Panc1 (cell line): ENCODE data around the gene SMIM13. TPM values are rescaled to one million over a fixed set of nuclear protein-coding genes. Genes with fewer than 3 reads are reported as not detected.

ENCODE experiments used
- ATAC-seq: fragments of 200-7000 bp; cut with Tn5 transposase; 2 replicates; pipeline ENCODE4 v1.9.1; 2020; ENCODE audit warnings: mild to moderate bottlenecking, moderate library complexity
- BruUV-seq: library from RNA; stranded (reverse); fragments of 400-500 nt; replicated peaks from 2 replicates; lab custom pipeline; 2021; lab: Mats Ljungman, UMichigan
- CTCF ChIA-PET: fragments of 300-600 bp; sonication (Branson Sonifier 250); formaldehyde crosslinking; loops from one replicate; lab custom pipeline; 2022; ENCODE audit warnings: antibody characterized with exemption; lab: Charles Lee
- POLR2A ChIA-PET: fragments of 300-600 bp; sonication (Branson Sonifier 250); formaldehyde crosslinking; loops from one replicate; lab custom pipeline; 2022; ENCODE audit warnings: antibody characterized with exemption; lab: Charles Lee
- DNase-seq: peaks from one replicate; pipeline ENCODE4 v3.0.0-alpha.2; 2010; ENCODE audit warnings: low read depth, low spot score
- H3K27ac ChIP-seq: 2 replicates; pipeline ENCODE4 v1.5.1; 2011; ENCODE audit warnings: mild to moderate bottlenecking, low read length, inconsistent platforms
- H3K27me3 ChIP-seq: fragments of 200-500 bp; sonication (Bioruptor generic); 2 replicates; pipeline ENCODE4 v1.6.0; 2014; ENCODE audit warnings: low read length, inconsistent platforms; ENCODE audit not compliant: control insufficient read depth, insufficient read depth
- H3K36me3 ChIP-seq: fragments of 200-500 bp; sonication (Bioruptor generic); 2 replicates; pipeline ENCODE4 v1.5.1; 2014; ENCODE audit warnings: inconsistent platforms, mild to moderate bottlenecking, low read length, moderate library complexity; ENCODE audit not compliant: control insufficient read depth, insufficient read depth
- H3K4me1 ChIP-seq: 2 replicates; pipeline ENCODE4 v1.5.1; 2011; ENCODE audit warnings: inconsistent platforms, mild to moderate bottlenecking, low read length, moderate library complexity; ENCODE audit not compliant: control insufficient read depth, insufficient read depth
- H3K4me3 ChIP-seq, 2 experiments: 2 replicates each; pipeline ENCODE4 v1.5.1; 2011 to 2012; ENCODE audit warnings: low read depth in 2 of 2, low read length in 2 of 2, mild to moderate bottlenecking in 2 of 2, inconsistent platforms in 1 of 2, moderate library complexity in 1 of 2
- H3K9me3 ChIP-seq: fragments of 200-500 bp; sonication (Bioruptor generic); 2 replicates; pipeline ENCODE4 v1.5.1; 2014; ENCODE audit warnings: low read depth, mild to moderate bottlenecking, inconsistent platforms, low read length, moderate library complexity; ENCODE audit not compliant: control insufficient read depth, insufficient read depth
- CTCF ChIP-seq: fragments of 450-650 bp; IDR thresholded peaks from 2 replicates; pipeline ENCODE4 v1.5.1; 2017; ENCODE audit warnings: mild to moderate bottlenecking
- POLR2AphosphoS5 ChIP-seq: IDR thresholded peaks from 2 replicates; pipeline ENCODE4 v1.6.1; 2012; ENCODE audit warnings: mild to moderate bottlenecking, low read depth, low read length, moderate library complexity
- SIN3A ChIP-seq: IDR thresholded peaks from 2 replicates; pipeline ENCODE4 v1.6.1; 2012; ENCODE audit warnings: low read depth, mild to moderate bottlenecking, low read length, moderate library complexity, borderline replicate concordance; ENCODE audit not compliant: insufficient read depth
- TCF7L2 ChIP-seq: IDR thresholded peaks from 2 replicates; pipeline ENCODE4 v1.6.1; 2011; ENCODE audit warnings: mild to moderate bottlenecking, low read depth, low read length, inconsistent platforms
- in situ Hi-C: cut with HindIII; loops from 2 replicates; pipeline ENCODE4 v1.10.0; 2016; ENCODE audit warnings: low sequenced_read_pairs, low pct_unique_long_range_greater_than_20kb
- intact Hi-C: fragments of 100-400 bp; cut with micrococcal nuclease; formaldehyde crosslinking; loops from one replicate; pipeline ENCODE4 v1.10.0; 2022; ENCODE audit not compliant: unreplicated experiment
- total RNA-seq: library from RNA; stranded (reverse); gene quantifications from one replicate; pipeline ENCODE4 v1.2.1, GENCODE V29; 2021; ENCODE audit not compliant: unreplicated experiment
- TF ChIP-seq, protein P1 (sequence below), 2 experiments: IDR thresholded peaks; 2 replicates each; pipeline ENCODE4 v1.6.1; 2011 to 2012; ENCODE audit warnings: low read depth in 2 of 2, control low read depth in 1 of 2, low read length in 1 of 2, mild to moderate bottlenecking in 1 of 2, moderate library complexity in 1 of 2; ENCODE audit not compliant: insufficient read depth in 1 of 2

SMIM13 gene
- total RNA-seq, 1 experiment from 2014 or later: 17.6 TPM

DNA sequence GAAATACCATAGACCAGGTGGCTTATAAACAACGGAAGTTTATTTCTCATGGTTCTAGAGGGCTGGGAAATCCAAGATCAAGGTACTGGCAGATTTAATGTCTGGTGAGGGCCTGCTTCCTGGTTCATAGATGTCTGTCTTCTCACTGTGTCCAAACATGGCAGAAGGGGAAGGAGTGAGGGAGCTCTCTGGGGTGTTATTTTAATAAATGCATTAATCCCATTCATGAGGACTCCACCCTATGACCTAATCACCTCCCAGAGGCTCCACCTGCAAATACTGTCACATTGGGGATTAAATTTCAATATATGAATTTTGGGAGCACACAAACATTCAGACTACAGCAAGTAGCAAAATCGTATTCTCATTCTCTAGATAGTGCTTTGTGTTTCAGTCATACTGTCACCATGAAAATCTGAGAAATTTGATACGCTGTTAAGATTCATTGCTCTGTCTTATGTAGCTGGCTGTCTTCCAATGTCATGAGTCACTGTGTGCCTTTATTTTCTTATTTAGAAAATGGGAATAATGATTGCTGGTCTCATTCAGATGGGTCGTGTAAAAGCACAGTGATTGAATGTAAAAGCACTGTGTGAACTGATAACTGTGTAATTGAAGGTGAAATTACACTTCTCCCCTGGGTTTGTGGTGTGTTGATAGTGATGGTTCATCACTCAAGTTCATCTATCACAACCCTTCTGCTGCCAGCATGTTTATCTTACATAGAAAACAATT lies 26.8 kb downstream of the SMIM13 start:
- Histone ChIP-seq H3K4me3 (no peak overlapping the region), H3K27ac (no peak overlapping the region), H3K27me3 (no peaks in the 10 kb centered on the region), H3K4me1 (peaks cover 10% of the 10 kb centered on the region), H3K36me3 (no peaks in the 10 kb centered on the region), H3K9me3 (no peaks in the 10 kb centered on the region)
- no peak for DNase-seq
- intact Hi-C loops (no loop called here), in situ Hi-C loops (no loop called here)
- ChIA-PET CTCF (no interaction called here), POLR2A (interaction anchor here (0.7 kb wide), 1 partner anchor 1567 kb away, joined by 3 read pairs; no protein-coding TSS in a partner anchor)
- no peak for TF ChIP-seq TCF7L2
- no peak for TF ChIP-seq CTCF
- TF ChIP-seq, protein P1, sequence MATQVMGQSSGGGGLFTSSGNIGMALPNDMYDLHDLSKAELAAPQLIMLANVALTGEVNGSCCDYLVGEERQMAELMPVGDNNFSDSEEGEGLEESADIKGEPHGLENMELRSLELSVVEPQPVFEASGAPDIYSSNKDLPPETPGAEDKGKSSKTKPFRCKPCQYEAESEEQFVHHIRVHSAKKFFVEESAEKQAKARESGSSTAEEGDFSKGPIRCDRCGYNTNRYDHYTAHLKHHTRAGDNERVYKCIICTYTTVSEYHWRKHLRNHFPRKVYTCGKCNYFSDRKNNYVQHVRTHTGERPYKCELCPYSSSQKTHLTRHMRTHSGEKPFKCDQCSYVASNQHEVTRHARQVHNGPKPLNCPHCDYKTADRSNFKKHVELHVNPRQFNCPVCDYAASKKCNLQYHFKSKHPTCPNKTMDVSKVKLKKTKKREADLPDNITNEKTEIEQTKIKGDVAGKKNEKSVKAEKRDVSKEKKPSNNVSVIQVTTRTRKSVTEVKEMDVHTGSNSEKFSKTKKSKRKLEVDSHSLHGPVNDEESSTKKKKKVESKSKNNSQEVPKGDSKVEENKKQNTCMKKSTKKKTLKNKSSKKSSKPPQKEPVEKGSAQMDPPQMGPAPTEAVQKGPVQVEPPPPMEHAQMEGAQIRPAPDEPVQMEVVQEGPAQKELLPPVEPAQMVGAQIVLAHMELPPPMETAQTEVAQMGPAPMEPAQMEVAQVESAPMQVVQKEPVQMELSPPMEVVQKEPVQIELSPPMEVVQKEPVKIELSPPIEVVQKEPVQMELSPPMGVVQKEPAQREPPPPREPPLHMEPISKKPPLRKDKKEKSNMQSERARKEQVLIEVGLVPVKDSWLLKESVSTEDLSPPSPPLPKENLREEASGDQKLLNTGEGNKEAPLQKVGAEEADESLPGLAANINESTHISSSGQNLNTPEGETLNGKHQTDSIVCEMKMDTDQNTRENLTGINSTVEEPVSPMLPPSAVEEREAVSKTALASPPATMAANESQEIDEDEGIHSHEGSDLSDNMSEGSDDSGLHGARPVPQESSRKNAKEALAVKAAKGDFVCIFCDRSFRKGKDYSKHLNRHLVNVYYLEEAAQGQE (IDR thresholded peaks at IDR 0.05; ENCODE audit: insufficient read depth in 1 of 2, low read depth in 2 of 2, low read length in 1 of 2): no peak
- no peak for TF ChIP-seq POLR2AphosphoS5
- no peak for TF ChIP-seq SIN3A
- no peak for ATAC-seq
- BruUV-seq: no TSS peak

DNA sequence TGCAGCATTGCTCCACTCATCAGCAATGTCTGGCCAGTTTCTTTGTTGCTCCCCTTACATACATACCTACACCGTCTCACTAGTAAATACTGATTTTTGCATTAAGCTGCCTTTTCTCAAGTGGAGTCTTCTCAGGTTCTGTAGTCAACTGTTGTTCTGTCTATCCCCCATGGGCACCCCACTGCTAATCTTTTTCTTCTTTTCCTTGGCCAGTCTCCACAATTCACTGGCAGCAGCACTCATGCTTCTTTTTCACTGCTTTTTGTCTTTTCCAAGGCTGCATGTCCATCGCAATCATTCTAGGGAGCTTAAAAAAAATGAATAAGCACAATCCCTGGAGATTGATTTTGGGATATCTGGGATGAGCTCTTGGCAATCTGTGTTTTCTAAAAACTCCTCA lies 28.2 kb downstream of the SMIM13 start:
- no peak for TF ChIP-seq POLR2AphosphoS5
- TF ChIP-seq TCF7L2: no peak
- no peak for TF ChIP-seq SIN3A
- no peak for TF ChIP-seq CTCF
- TF ChIP-seq, protein P1 (IDR thresholded peaks at IDR 0.05; ENCODE audit: insufficient read depth in 1 of 2, low read depth in 2 of 2, low read length in 1 of 2): no peak
- BruUV-seq: no TSS peak
- no peaks in the 10 kb centered on the region for H3K36me3 ChIP-seq
- in situ Hi-C loops: no loop called here
- no peak for DNase-seq
- CTCF ChIA-PET: no interaction called here
- POLR2A ChIA-PET: no interaction called here
- H3K9me3 ChIP-seq: no peaks in the 10 kb centered on the region
- no peaks in the 10 kb centered on the region for H3K27me3 ChIP-seq
- H3K4me1 ChIP-seq: peaks cover 10% of the 10 kb centered on the region
- ATAC-seq: no peak
- H3K27ac ChIP-seq: no peak overlapping the region
- no peak overlapping the region for H3K4me3 ChIP-seq
- intact Hi-C loops: no loop called here
